ENCODE data around the gene TNNI3.

GRCh38 chr19:55197528-55197927 lies 40.0 kb upstream of the TNNI3 start:
- TF ChIP-seq HDAC2 (IDR thresholded peaks at IDR 0.05) (no peak), SP1 (CRISPR knock-in tag; IDR thresholded peaks at IDR 0.05) (no peak)
